GM18511 (cell line): Measurements from ENCODE around the gene TMCO4.
"Not testable (repeated sequence)": the region's sequence is repeated elsewhere in the genome, so short reads cannot be mapped to it uniquely, and the experiment has no call there.

Experiments used
- ATAC-seq: cut with Tn5 transposase; IDR thresholded peaks from one replicate; pipeline ENCODE4 v1.9.1; 2021; ENCODE audit warnings: mild to moderate bottlenecking, moderate library complexity; ENCODE audit not compliant: unreplicated experiment

Gene TMCO4

GRCh38 chr1:19643602-19644394 is 155.9 kb downstream of the TMCO4 start, which contains the start of gene NBL1:
Gene NBL1 (plus strand): TSS chr1:19644311. CDS start chr1:19655031, 10,720 bp downstream.
- ATAC-seq: no peak

GRCh38 chr1:19643121-19643520 is 156.6 kb downstream of the TMCO4 start:
- no peak for ATAC-seq

GRCh38 chr1:19640363-19641316 is 159.1 kb downstream of the TMCO4 start:
- ATAC-seq: no peak

- ATAC-seq: no peak
Measured at GRCh38 chr1:19639999-19640362, 159.7 kb downstream of the TMCO4 start.

GRCh38 chr1:19639228-19639627 is 160.5 kb downstream of the TMCO4 start:
- not testable (repeated sequence) for ATAC-seq

GRCh38 chr1:19637606-19638005 is 162.1 kb downstream of the TMCO4 start:
- ATAC-seq: no peak

GRCh38 chr1:19636749-19637148 is 163.0 kb downstream of the TMCO4 start:
- not testable (repeated sequence) for ATAC-seq

GRCh38 chr1:19636065-19636464 is 163.7 kb downstream of the TMCO4 start:
- ATAC-seq: no peak

GRCh38 chr1:19635646-19636045 is 164.1 kb downstream of the TMCO4 start:
- no peak for ATAC-seq

GRCh38 chr1:19635064-19635463 is 164.7 kb downstream of the TMCO4 start:
- not testable (repeated sequence) for ATAC-seq

- no peak for ATAC-seq
Measured at GRCh38 chr1:19633106-19633505, 166.6 kb downstream of the TMCO4 start.
